ENCODE data around the gene MARVELD1.

MARVELD1 gene

GRCh38 chr10:97724341-97724941, 10.9 kb downstream of the MARVELD1 start:
- DNase-seq, result peak; percentile 5

GRCh38 chr10:97726636-97727178, 13.2 kb downstream of the MARVELD1 start:
- DNase-seq, result peak; percentile 70

GRCh38 chr10:97729014-97729413, 15.5 kb downstream of the MARVELD1 start:
- no peak for DNase-seq

GRCh38 chr10:97731346-97732051, 18.0 kb downstream of the MARVELD1 start:
- peak; percentile 74 for DNase-seq

GRCh38 chr10:97732052-97732359, 18.5 kb downstream of the MARVELD1 start:
- DNase-seq, result no peak

- no peak for DNase-seq
Observed at GRCh38 chr10:97733256-97733655, 19.7 kb downstream of the MARVELD1 start.

- DNase-seq, result no peak
Observed at GRCh38 chr10:97734021-97734420, 20.5 kb downstream of the MARVELD1 start.

GRCh38 chr10:97736403-97736901, 22.9 kb downstream of the MARVELD1 start:
- DNase-seq, result no peak

- DNase-seq, result peak; percentile 92
Observed at GRCh38 chr10:97736902-97737769, 23.6 kb downstream of the MARVELD1 start, which contains the start of gene ZFYVE27. TSS of gene ZFYVE27 (plus strand) at chr10:97737128. CDS start at chr10:97738478, 1,350 bp downstream.

- no peak for DNase-seq
Observed at GRCh38 chr10:97737770-97738265, 24.3 kb downstream of the MARVELD1 start.

- no peak for DNase-seq
Observed at GRCh38 chr10:97738616-97739015, 25.1 kb downstream of the MARVELD1 start.

- no peak for DNase-seq
Observed at GRCh38 chr10:97740613-97741012, 27.1 kb downstream of the MARVELD1 start.

GRCh38 chr10:97743169-97743943, 29.8 kb downstream of the MARVELD1 start:
- peak; percentile 8 for DNase-seq

GRCh38 chr10:97744405-97745035, 31.0 kb downstream of the MARVELD1 start:
- DNase-seq, result no peak

- no peak for DNase-seq
Observed at GRCh38 chr10:97747573-97747972, 34.0 kb downstream of the MARVELD1 start.

GRCh38 chr10:97748116-97748515, 34.6 kb downstream of the MARVELD1 start:
- DNase-seq, result no peak

- DNase-seq, result no peak
Observed at GRCh38 chr10:97752956-97753355, 39.4 kb downstream of the MARVELD1 start.

GRCh38 chr10:97754726-97755125, 41.2 kb downstream of the MARVELD1 start:
- DNase-seq, result no peak

GRCh38 chr10:97755718-97756117, 42.2 kb downstream of the MARVELD1 start:
- no peak for DNase-seq

GRCh38 chr10:97757471-97757870, 43.9 kb downstream of the MARVELD1 start:
- DNase-seq, result no peak

GRCh38 chr10:97759158-97759887, 45.8 kb downstream of the MARVELD1 start:
- peak; percentile 60 for DNase-seq

Measured in NCI-H69 (cell line).